HCT116 (cell line): ENCODE results near the gene RAB11FIP2. TPM values are rescaled to one million over a fixed set of nuclear protein-coding genes. Genes with fewer than 3 reads are reported as not detected.

Experiments
- ATAC-seq: fragments of 200-7000 bp; cut with Tn5 transposase; 2 replicates; pipeline ENCODE4 v1.9.1; 2020; ENCODE audit warnings: mild to moderate bottlenecking, moderate library complexity
- BruUV-seq: library from RNA; stranded (reverse); fragments of 400-500 nt; replicated peaks from 2 replicates; lab custom pipeline; 2021; lab: Mats Ljungman, UMichigan
- CTCF ChIA-PET: fragments of 300-600 bp; sonication (Branson Sonifier 250); formaldehyde crosslinking; loops from one replicate; lab custom pipeline; 2021; ENCODE audit warnings: antibody characterized with exemption; lab: Charles Lee
- POLR2A ChIA-PET: fragments of 300-600, 350-600 bp; sonication (Branson Sonifier 250); formaldehyde crosslinking; loops from one replicate; lab custom pipeline; 2021; ENCODE audit warnings: antibody characterized with exemption; lab: Charles Lee
- RAD21 ChIA-PET, 2 experiments: fragments of 300-600 bp; sonication (Branson Sonifier 250); formaldehyde crosslinking; loops; one replicate each; lab custom pipeline; 2023; ENCODE audit warnings: low total read pairs in 2 of 2; ENCODE audit not compliant: uncharacterized antibody in 2 of 2, unreplicated experiment in 2 of 2, low non-redundant PET in 1 of 2; lab: Charles Lee
- DNase-seq: peaks from one replicate; pipeline ENCODE4 v3.0.0-alpha.2; 2010; ENCODE audit warnings: low read depth, low spot score
- H2AFZ ChIP-seq: fragments of 200-600 bp; shearing (Covaris generic), sonication (generic); 2 replicates; pipeline ENCODE4 v1.6.1; 2017; ENCODE audit warnings: low read depth, mixed run types, mixed read lengths, antibody characterized with exemption, low read length; ENCODE audit not compliant: poor library complexity, severe bottlenecking
- H3K27ac ChIP-seq: 2 replicates; pipeline ENCODE4 v1.5.1; 2012; ENCODE audit warnings: low read depth, low read length
- H3K27me3 ChIP-seq: fragments of 200-600 bp; sonication (generic); 2 replicates; pipeline ENCODE4 v1.6.1; 2016; ENCODE audit warnings: mixed run types, low read length, mixed read lengths; ENCODE audit not compliant: insufficient read depth
- H3K36me3 ChIP-seq, 2 experiments: fragments of 200-500 bp in 1 of 2; fragments of 200-600 bp in 1 of 2; sonication (Bioruptor generic) in 1 of 2; sonication (generic) in 1 of 2; 2 replicates each; pipeline versions ENCODE4 v1.5.1 to v1.6.1; 2014 to 2016; ENCODE audit warnings: low read length in 2 of 2, inconsistent platforms in 1 of 2, mixed read lengths in 1 of 2, mixed run types in 1 of 2; ENCODE audit not compliant: insufficient read depth in 2 of 2, control insufficient read depth in 1 of 2
- H3K4me1 ChIP-seq, 2 experiments: fragments of 200-600 bp in 1 of 2; sonication (generic) in 1 of 2; 2 replicates each; pipeline versions ENCODE4 v1.5.1 to v1.6.1; 2012 to 2017; ENCODE audit warnings: low read length in 2 of 2, inconsistent platforms in 1 of 2, mild to moderate bottlenecking in 1 of 2, mixed read lengths in 1 of 2, mixed run types in 1 of 2, moderate library complexity in 1 of 2; ENCODE audit not compliant: insufficient read depth in 2 of 2, control insufficient read depth in 1 of 2
- H3K4me2 ChIP-seq: fragments of 200-600 bp; sonication (generic); 2 replicates; pipeline ENCODE4 v1.6.1; 2017; ENCODE audit warnings: mixed run types, low read length, mixed read lengths
- H3K4me3 ChIP-seq, 2 experiments: fragments of 200-600 bp in 1 of 2; sonication (generic) in 1 of 2; replicated peaks in 1 of 2; 2 replicates each; pipeline ENCODE4 v1.5.1; 2011 to 2016; ENCODE audit warnings: low read length in 2 of 2, control low read depth in 1 of 2, low read depth in 1 of 2, mild to moderate bottlenecking in 1 of 2, mixed read lengths in 1 of 2, mixed run types in 1 of 2
- H3K79me2 ChIP-seq: fragments of 200-600 bp; sonication (generic); 2 replicates; pipeline ENCODE4 v1.6.1; 2017; ENCODE audit warnings: mild to moderate bottlenecking, mixed run types, low read length, moderate library complexity, mixed read lengths; ENCODE audit not compliant: insufficient read depth
- H3K9ac ChIP-seq: fragments of 200-600 bp; sonication (generic); 2 replicates; pipeline ENCODE4 v1.6.1; 2016; ENCODE audit warnings: low read length, mixed read lengths
- H3K9me2 ChIP-seq: fragments of 200-600 bp; sonication (generic), shearing (Covaris generic); 2 replicates; pipeline ENCODE4 v1.6.1; 2017; ENCODE audit warnings: mixed run types, mild to moderate bottlenecking, moderate library complexity; ENCODE audit not compliant: insufficient read depth
- H3K9me3 ChIP-seq, 2 experiments: fragments of 200-500 bp in 1 of 2; fragments of 200-600 bp in 1 of 2; sonication (Bioruptor generic) in 1 of 2; sonication (generic) in 1 of 2; 2 replicates each; pipeline ENCODE4 v1.6.1; 2014 to 2017; ENCODE audit warnings: low read length in 2 of 2, mixed read lengths in 2 of 2, inconsistent platforms in 1 of 2, low read depth in 1 of 2, mild to moderate bottlenecking in 1 of 2, mixed run types in 1 of 2, moderate library complexity in 1 of 2; ENCODE audit not compliant: control insufficient read depth in 1 of 2, insufficient read depth in 1 of 2
- H4K20me1 ChIP-seq: fragments of 200-600 bp; sonication (generic), shearing (Covaris generic); 2 replicates; pipeline ENCODE4 v1.6.1; 2017; ENCODE audit warnings: mixed run types, mild to moderate bottlenecking, moderate library complexity; ENCODE audit not compliant: insufficient read depth
- CBX3 ChIP-seq: IDR thresholded peaks from 2 replicates; pipeline ENCODE4 v1.6.1; 2012; ENCODE audit warnings: low read depth
- CEBPB ChIP-seq: IDR thresholded peaks from 2 replicates; pipeline ENCODE4 v1.6.1; 2012; ENCODE audit warnings: low read depth
- EGR1 ChIP-seq: IDR thresholded peaks from 2 replicates; pipeline ENCODE4 v1.6.1; 2012; ENCODE audit warnings: low read depth
- ELF1 ChIP-seq: IDR thresholded peaks from 2 replicates; pipeline ENCODE4 v1.6.1; 2012; ENCODE audit warnings: low read depth, borderline replicate concordance
- EZH2 ChIP-seq: fragments of 200-600 bp; sonication (generic); IDR thresholded peaks from 2 replicates; pipeline ENCODE4 v1.6.1; 2017; ENCODE audit warnings: antibody characterized with exemption, mixed run types
- EZH2phosphoT487 ChIP-seq: fragments of 200-600 bp; IDR thresholded peaks from 2 replicates; pipeline ENCODE4 v1.6.1; 2018; ENCODE audit warnings: antibody characterized with exemption, borderline replicate concordance
- JUND ChIP-seq: IDR thresholded peaks from 2 replicates; pipeline ENCODE4 v1.6.1; 2012
- POLR2A ChIP-seq: IDR thresholded peaks from 2 replicates; pipeline ENCODE4 v1.7.0; 2011; ENCODE audit warnings: borderline replicate concordance; ENCODE audit not compliant: insufficient read depth, insufficient read length; ENCODE audit errors: extremely low read depth
- POLR2AphosphoS5 ChIP-seq: IDR thresholded peaks from 2 replicates; pipeline ENCODE4 v1.6.1; 2011; ENCODE audit warnings: mild to moderate bottlenecking, low read depth, low read length, moderate library complexity
- RAD21 ChIP-seq: IDR thresholded peaks from 2 replicates; pipeline ENCODE4 v1.6.1; 2012; ENCODE audit warnings: low read depth, mild to moderate bottlenecking
- SIN3A ChIP-seq: IDR thresholded peaks from 2 replicates; pipeline ENCODE4 v1.6.1; 2012; ENCODE audit warnings: low read depth
- SP1 ChIP-seq: IDR thresholded peaks from 2 replicates; pipeline ENCODE4 v1.6.1; 2012; ENCODE audit warnings: low read depth
- SRF ChIP-seq: IDR thresholded peaks from 2 replicates; pipeline ENCODE4 v1.6.1; 2012; ENCODE audit warnings: low read depth
- TCF7L2 ChIP-seq: IDR thresholded peaks from 2 replicates; pipeline ENCODE4 v1.7.0; 2011; ENCODE audit warnings: borderline replicate concordance, inconsistent platforms; ENCODE audit not compliant: insufficient read depth, insufficient read length; ENCODE audit errors: extremely low read depth
- YY1 ChIP-seq: IDR thresholded peaks from 2 replicates; pipeline ENCODE4 v1.6.1; 2011; ENCODE audit warnings: low read length, low read depth, moderate library complexity, mild to moderate bottlenecking; ENCODE audit not compliant: insufficient replicate concordance; ENCODE audit errors: extremely low read depth
- ZFX ChIP-seq: fragments of 450-650 bp; IDR thresholded peaks from 2 replicates; pipeline ENCODE4 v1.6.1; 2017
- ZNF274 ChIP-seq: fragments of 200-500 bp; sonication (Bioruptor generic); IDR thresholded peaks from 2 replicates; pipeline ENCODE4 v1.6.1; 2014; ENCODE audit warnings: mild to moderate bottlenecking, low read depth, low read length, inconsistent platforms
- intact Hi-C: fragments of 100-400 bp; cut with micrococcal nuclease; formaldehyde crosslinking; loops from 2 replicates; pipeline ENCODE4 v1.10.0; 2022
- total RNA-seq: library from RNA; stranded (reverse); gene quantifications from one replicate; pipeline ENCODE4 v1.2.1, GENCODE V29; 2021; ENCODE audit not compliant: unreplicated experiment
- TF ChIP-seq, protein P1 (sequence below): IDR thresholded peaks from 2 replicates; pipeline ENCODE4 v1.6.1; 2012
- TF ChIP-seq, protein P2 (sequence below), 3 experiments: fragments of 200-600 bp in 1 of 3; sonication (generic) in 1 of 3; IDR thresholded peaks in 2 of 3; conservative IDR thresholded peaks in 1 of 3; 2 replicates each; pipeline ENCODE4 v1.5.1; 2012 to 2017; ENCODE audit warnings: low read depth in 2 of 3, low read length in 2 of 3, antibody characterized with exemption in 1 of 3, borderline replicate concordance in 1 of 3, control low read depth in 1 of 3, mild to moderate bottlenecking in 1 of 3, mixed read lengths in 1 of 3, mixed run types in 1 of 3, moderate library complexity in 1 of 3; ENCODE audit not compliant: insufficient read depth in 1 of 3

The RAB11FIP2 gene
- total RNA-seq, 1 experiment from 2014 or later = 16.8 TPM

DNA sequence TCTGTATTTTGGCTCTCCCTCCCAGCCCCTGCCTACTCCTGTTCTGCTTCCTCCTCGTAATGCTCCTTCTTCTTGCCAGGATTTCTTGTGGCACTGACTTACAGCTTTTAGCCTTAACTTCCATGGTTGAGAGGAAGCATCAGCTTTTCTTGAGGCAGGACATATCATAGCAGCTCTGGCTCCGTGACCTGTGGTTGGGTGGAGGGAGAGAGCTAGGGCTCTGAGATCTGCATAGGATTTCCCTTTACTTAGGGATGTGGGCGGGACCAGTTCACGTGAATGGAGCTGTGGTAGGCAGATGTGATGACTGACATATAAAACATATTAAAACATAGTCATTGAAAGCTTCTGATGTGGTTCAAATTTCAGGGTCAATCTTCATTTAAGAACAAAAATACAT is 10.6 kb upstream of the RAB11FIP2 start:
- no peaks in the 10 kb centered on the region for H3K36me3 ChIP-seq
- ChIA-PET POLR2A (no interaction called here), RAD21 (no interaction called here)
- H3K9me3 ChIP-seq = no peaks in the 10 kb centered on the region
- no peaks in the 10 kb centered on the region for H3K79me2 ChIP-seq
- H3K4me2 ChIP-seq = no peak overlapping the region
- DNase-seq (no peak), ATAC-seq (peak; percentile 40; the same call in 1 of the 2 replicates)
- H3K27me3 ChIP-seq = no peaks in the 10 kb centered on the region
- H3K9ac ChIP-seq = no peak overlapping the region
- H2AFZ ChIP-seq = no peak overlapping the region
- H3K4me3 ChIP-seq = no peak overlapping the region
- H4K20me1 ChIP-seq = no peaks in the 10 kb centered on the region
- intact Hi-C loops = no loop called here
- H3K27ac ChIP-seq = no peak overlapping the region
- H3K4me1 ChIP-seq = no peaks in the 10 kb centered on the region
- no peak for TF ChIP-seq CBX3
- TF ChIP-seq, protein P1, sequence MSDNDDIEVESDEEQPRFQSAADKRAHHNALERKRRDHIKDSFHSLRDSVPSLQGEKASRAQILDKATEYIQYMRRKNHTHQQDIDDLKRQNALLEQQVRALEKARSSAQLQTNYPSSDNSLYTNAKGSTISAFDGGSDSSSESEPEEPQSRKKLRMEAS = no peak
- TF ChIP-seq POLR2AphosphoS5 = no peak
- no peak for TF ChIP-seq ELF1
- no peak for TF ChIP-seq POLR2A
- TF ChIP-seq EZH2 = no peak
- no peak for TF ChIP-seq YY1
- TF ChIP-seq CEBPB = no peak
- TF ChIP-seq ZNF274 = no peak
- TF ChIP-seq, protein P2, sequence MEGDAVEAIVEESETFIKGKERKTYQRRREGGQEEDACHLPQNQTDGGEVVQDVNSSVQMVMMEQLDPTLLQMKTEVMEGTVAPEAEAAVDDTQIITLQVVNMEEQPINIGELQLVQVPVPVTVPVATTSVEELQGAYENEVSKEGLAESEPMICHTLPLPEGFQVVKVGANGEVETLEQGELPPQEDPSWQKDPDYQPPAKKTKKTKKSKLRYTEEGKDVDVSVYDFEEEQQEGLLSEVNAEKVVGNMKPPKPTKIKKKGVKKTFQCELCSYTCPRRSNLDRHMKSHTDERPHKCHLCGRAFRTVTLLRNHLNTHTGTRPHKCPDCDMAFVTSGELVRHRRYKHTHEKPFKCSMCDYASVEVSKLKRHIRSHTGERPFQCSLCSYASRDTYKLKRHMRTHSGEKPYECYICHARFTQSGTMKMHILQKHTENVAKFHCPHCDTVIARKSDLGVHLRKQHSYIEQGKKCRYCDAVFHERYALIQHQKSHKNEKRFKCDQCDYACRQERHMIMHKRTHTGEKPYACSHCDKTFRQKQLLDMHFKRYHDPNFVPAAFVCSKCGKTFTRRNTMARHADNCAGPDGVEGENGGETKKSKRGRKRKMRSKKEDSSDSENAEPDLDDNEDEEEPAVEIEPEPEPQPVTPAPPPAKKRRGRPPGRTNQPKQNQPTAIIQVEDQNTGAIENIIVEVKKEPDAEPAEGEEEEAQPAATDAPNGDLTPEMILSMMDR (IDR thresholded peaks at IDR 0.05 in 2 of 3, conservative IDR thresholded peaks at IDR 0.05 in 1 of 3; ENCODE audit: borderline replicate concordance in 1 of 3, insufficient read depth in 1 of 3, low read depth in 2 of 3, low read length in 2 of 3) = no peak
- no peak for TF ChIP-seq EGR1
- no peak for TF ChIP-seq SP1
- no peak for TF ChIP-seq EZH2phosphoT487
- TF ChIP-seq RAD21 = no peak
- no peak for TF ChIP-seq SRF
- no peak for TF ChIP-seq JUND
- TF ChIP-seq SIN3A = no peak
- no peak for TF ChIP-seq ZFX
- TF ChIP-seq TCF7L2 = no peak
- TF ChIP-seq, all 23 proteins: peak for 0
- no TSS peak for BruUV-seq
- CTCF ChIA-PET = no interaction called here
- H3K9me2 ChIP-seq = no peaks in the 10 kb centered on the region
